CD14-positive monocyte (primary cell): Measurements from ENCODE around the gene C1RL. TPM values are rescaled to one million over a fixed set of nuclear protein-coding genes. Genes with fewer than 3 reads are reported as not detected.

Experiments
- DNase-seq, 3 donors: peaks; one replicate each; pipeline ENCODE4 v3.0.0-alpha.2; 2011 to 2022
- H2AFZ ChIP-seq: 2 replicates; pipeline ENCODE4 v1.6.0; 2012; ENCODE audit warnings: mild to moderate bottlenecking, low read depth, low read length, inconsistent platforms; ENCODE audit not compliant: insufficient read depth, poor library complexity, severe bottlenecking
- H3K27ac ChIP-seq, 2 donors: 1 replicate in 1 of 2; 2 replicates in 1 of 2; pipeline ENCODE4 v1.5.1; 2012 to 2013; ENCODE audit warnings: low read length in 2 of 2, control low read depth in 1 of 2, inconsistent platforms in 1 of 2, low read depth in 1 of 2, mild to moderate bottlenecking in 1 of 2
- H3K27me3 ChIP-seq, 2 donors: one replicate each; pipeline versions ENCODE4 v1.6.0 to v1.6.1; 2011 to 2013; ENCODE audit warnings: low read length in 2 of 2; ENCODE audit not compliant: control insufficient read depth in 2 of 2, insufficient read depth in 2 of 2
- H3K36me3 ChIP-seq, 2 donors: replicated peaks in 1 of 2; 1 replicate in 1 of 2; 2 replicates in 1 of 2; pipeline versions ENCODE4 v1.5.1 to v1.6.1; 2012 to 2013; ENCODE audit warnings: low read length in 2 of 2, control low read depth in 1 of 2, inconsistent platforms in 1 of 2, mild to moderate bottlenecking in 1 of 2; ENCODE audit not compliant: insufficient read depth in 2 of 2, control insufficient read depth in 1 of 2
- H3K4me1 ChIP-seq, 2 donors: 1 replicate in 1 of 2; 2 replicates in 1 of 2; pipeline versions ENCODE4 v1.5.1 to v1.6.1; 2012 to 2013; ENCODE audit warnings: low read length in 2 of 2, control low read depth in 1 of 2, inconsistent platforms in 1 of 2, mild to moderate bottlenecking in 1 of 2, moderate library complexity in 1 of 2; ENCODE audit not compliant: insufficient read depth in 2 of 2, control insufficient read depth in 1 of 2
- H3K4me2 ChIP-seq: replicated peaks from 2 replicates; pipeline ENCODE3; 2012; ENCODE audit warnings: low read length, moderate library complexity, mild to moderate bottlenecking; ENCODE audit not compliant: poor library complexity, severe bottlenecking; ENCODE audit errors: extremely low read depth
- H3K4me3 ChIP-seq, 3 experiments: fragments of 200-600 bp in 1 of 3; sonication (generic) in 1 of 3; replicated peaks in 1 of 3; 1 replicate in 2 of 3; 2 replicates in 1 of 3; pipeline ENCODE4 v1.5.1; 2011 to 2013; ENCODE audit warnings: low read length in 3 of 3, mild to moderate bottlenecking in 3 of 3, control low read depth in 2 of 3, low read depth in 2 of 3, inconsistent platforms in 1 of 3, moderate library complexity in 1 of 3
- H3K79me2 ChIP-seq: 2 replicates; pipeline ENCODE4 v1.6.0; 2012; ENCODE audit warnings: mild to moderate bottlenecking, control low read depth, inconsistent platforms, low read length, moderate library complexity; ENCODE audit not compliant: insufficient read depth
- H3K9ac ChIP-seq: 2 replicates; pipeline ENCODE4 v1.6.0; 2017; ENCODE audit warnings: low read length, mild to moderate bottlenecking; ENCODE audit not compliant: insufficient read depth, poor library complexity, severe bottlenecking
- H3K9me3 ChIP-seq, 2 donors: replicated peaks in 1 of 2; 1 replicate in 1 of 2; 2 replicates in 1 of 2; pipeline versions ENCODE4 v1.5.1 to v1.6.1; 2012 to 2013; ENCODE audit warnings: low read length in 2 of 2, control low read depth in 1 of 2; ENCODE audit not compliant: control insufficient read depth in 1 of 2, insufficient read depth in 1 of 2
- H4K20me1 ChIP-seq: 2 replicates; pipeline ENCODE4 v1.6.0; 2012; ENCODE audit warnings: mild to moderate bottlenecking, low read length, control low read depth, moderate library complexity; ENCODE audit not compliant: insufficient read depth
- H3K27ac Mint-ChIP-seq, 7 donors: one replicate each; pipeline ENCODE4 v1.8.0; 2020; ENCODE audit warnings: mild to moderate bottlenecking in 7 of 7, mixed read lengths in 7 of 7, moderate library complexity in 6 of 7, inconsistent platforms in 2 of 7
- H3K27me3 Mint-ChIP-seq, 3 donors: one replicate each; pipeline ENCODE4 v1.8.0; 2021 to 2022; ENCODE audit warnings: low read depth in 3 of 3, mild to moderate bottlenecking in 3 of 3, mixed read lengths in 3 of 3, moderate library complexity in 3 of 3, inconsistent platforms in 1 of 3
- H3K36me3 Mint-ChIP-seq, 2 donors: one replicate each; pipeline ENCODE4 v1.8.0; 2020; ENCODE audit warnings: mixed read lengths in 2 of 2, inconsistent platforms in 1 of 2, mild to moderate bottlenecking in 1 of 2
- H3K4me1 Mint-ChIP-seq: one replicate; pipeline ENCODE4 v1.8.0; 2020; ENCODE audit warnings: mild to moderate bottlenecking, mixed read lengths
- H3K4me3 Mint-ChIP-seq, 2 donors: one replicate each; pipeline ENCODE4 v1.8.0; 2020; ENCODE audit warnings: mild to moderate bottlenecking in 2 of 2, mixed read lengths in 2 of 2, moderate library complexity in 1 of 2
- H3K9me3 Mint-ChIP-seq, 7 donors: one replicate each; pipeline ENCODE4 v1.8.0; 2020 to 2022; ENCODE audit warnings: mixed read lengths in 7 of 7, mild to moderate bottlenecking in 6 of 7, moderate library complexity in 6 of 7, inconsistent platforms in 2 of 7
- WGBS: methylation state at CpG from one replicate; pipeline ENCODE4 v1.1.5; 2013; ENCODE audit warnings: missing lambda C conversion rate; ENCODE audit not compliant: insufficient coverage; 5-methylcytosine and 5-hydroxymethylcytosine counted together
- intact Hi-C, 2 donors: fragments of 100-400 bp; cut with micrococcal nuclease; formaldehyde crosslinking; loops; one replicate each; pipeline versions ENCODE4 v1.15.0 to v1.15.1; 2023
- polyA plus RNA-seq, 3 donors: library from polyadenylated mRNA; depleted of rRNA in 1 of 3; unstranded in 2 of 3; stranded (reverse) in 1 of 3; fragments of 300-500 nt in 2 of 3; fragments of >200 nt in 1 of 3; fragmentation: Illumina TruSeq in 2 of 3; gene quantifications; 1 replicate in 2 of 3; 2 replicates in 1 of 3; pipeline ENCODE4 v1.2.3, GENCODE V29; 2012 to 2021
- TF ChIP-seq, protein P1 (sequence below): fragments of 200-600 bp; IDR thresholded peaks from one replicate; pipeline ENCODE4 v1.8.0; 2022; ENCODE audit warnings: antibody characterized with exemption, mild to moderate bottlenecking

C1RL gene
- polyA plus RNA-seq, 3 donors, result 4.8 to 27.9 (median 5.6) TPM

DNA sequence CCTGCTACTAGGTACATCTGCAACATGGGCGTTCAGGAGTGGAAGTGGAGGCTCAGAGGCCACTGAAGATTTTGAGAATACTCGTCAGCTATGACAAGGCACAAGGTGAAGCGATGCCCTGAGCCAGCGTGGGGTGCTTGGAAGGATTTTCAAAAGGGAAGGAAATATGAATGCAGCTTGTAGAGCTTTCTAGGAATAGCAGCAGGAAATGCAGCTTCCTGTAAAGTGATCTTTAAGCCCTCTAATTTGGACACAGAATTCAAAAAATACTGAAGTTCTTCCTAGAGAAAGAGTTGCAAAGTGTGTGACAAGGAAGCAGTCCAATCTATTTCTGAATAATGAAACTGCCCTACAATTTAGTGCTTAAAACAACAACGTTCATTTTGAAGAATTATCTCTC, 61.7 kb downstream of the C1RL start:
- peak overlapping the region in 1 of 7 donors; percentile 58 for H3K27ac Mint-ChIP-seq
- intact Hi-C loops, result no loop called here
- Histone ChIP-seq H3K36me3 (no peaks in the 10 kb centered on the region), H3K9ac (peak overlapping the region; percentile 1), H4K20me1 (no peaks in the 10 kb centered on the region), H3K27ac (no peak overlapping the region), H3K4me1 (peaks cover 12 to 14% of the 10 kb centered on the region in 2 donors), H3K27me3 (no peaks in the 10 kb centered on the region), H3K4me3 (no peak overlapping the region), H3K4me2 (peak overlapping the region; percentile 36), H3K79me2 (no peaks in the 10 kb centered on the region), H2AFZ (no peak overlapping the region), H3K9me3 (no peaks in the 10 kb centered on the region)
- 2% methylated on average over 4 of the region's 5 CpGs for WGBS
- H3K4me1 Mint-ChIP-seq, result peaks cover 20% of the 10 kb centered on the region
- DNase-seq, result no peak
- H3K4me3 Mint-ChIP-seq, result no peak overlapping the region
- TF ChIP-seq, protein P1, sequence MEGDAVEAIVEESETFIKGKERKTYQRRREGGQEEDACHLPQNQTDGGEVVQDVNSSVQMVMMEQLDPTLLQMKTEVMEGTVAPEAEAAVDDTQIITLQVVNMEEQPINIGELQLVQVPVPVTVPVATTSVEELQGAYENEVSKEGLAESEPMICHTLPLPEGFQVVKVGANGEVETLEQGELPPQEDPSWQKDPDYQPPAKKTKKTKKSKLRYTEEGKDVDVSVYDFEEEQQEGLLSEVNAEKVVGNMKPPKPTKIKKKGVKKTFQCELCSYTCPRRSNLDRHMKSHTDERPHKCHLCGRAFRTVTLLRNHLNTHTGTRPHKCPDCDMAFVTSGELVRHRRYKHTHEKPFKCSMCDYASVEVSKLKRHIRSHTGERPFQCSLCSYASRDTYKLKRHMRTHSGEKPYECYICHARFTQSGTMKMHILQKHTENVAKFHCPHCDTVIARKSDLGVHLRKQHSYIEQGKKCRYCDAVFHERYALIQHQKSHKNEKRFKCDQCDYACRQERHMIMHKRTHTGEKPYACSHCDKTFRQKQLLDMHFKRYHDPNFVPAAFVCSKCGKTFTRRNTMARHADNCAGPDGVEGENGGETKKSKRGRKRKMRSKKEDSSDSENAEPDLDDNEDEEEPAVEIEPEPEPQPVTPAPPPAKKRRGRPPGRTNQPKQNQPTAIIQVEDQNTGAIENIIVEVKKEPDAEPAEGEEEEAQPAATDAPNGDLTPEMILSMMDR, result no peak
- no peaks in the 10 kb centered on the region for H3K9me3 Mint-ChIP-seq
- no peaks in the 10 kb centered on the region for H3K36me3 Mint-ChIP-seq
- peaks cover 4 to 9% (median 6%) of the 10 kb centered on the region in 3 donors for H3K27me3 Mint-ChIP-seq

DNA sequence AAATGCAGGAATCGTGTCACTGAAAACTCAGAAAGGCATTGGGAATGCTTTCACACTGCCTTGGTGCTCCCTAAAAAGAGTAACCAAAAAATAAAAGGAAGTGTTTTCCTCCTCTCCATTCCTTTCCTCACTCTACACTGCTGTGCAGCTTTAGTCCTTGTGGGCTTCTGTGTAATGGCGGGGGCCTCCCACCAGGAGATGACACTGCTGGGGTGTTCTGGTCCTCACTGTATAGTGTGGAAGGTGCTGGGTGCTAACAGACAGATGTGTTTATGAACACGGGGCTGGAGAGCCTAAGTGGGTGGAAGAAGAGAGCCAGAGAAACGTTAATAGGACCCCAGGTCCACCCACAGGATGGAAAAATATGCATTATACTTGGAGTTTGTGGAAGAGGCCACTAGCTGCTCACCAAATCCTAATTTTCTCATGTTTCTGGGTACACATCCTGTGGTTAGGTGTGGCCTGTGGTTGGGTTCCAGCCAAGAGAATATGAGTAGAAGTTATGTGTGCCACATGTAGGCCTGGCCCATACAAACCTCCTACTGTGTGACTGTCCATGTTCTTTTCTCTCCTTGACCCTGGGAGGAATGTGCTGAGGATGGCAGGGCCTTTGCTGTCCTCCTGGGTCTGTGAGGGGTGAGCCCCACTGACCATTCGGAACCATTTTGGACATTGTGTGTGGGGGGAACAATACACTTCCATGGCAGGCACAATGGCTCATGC, 62.5 kb downstream of the C1RL start:
- no peak overlapping the region for H3K27ac ChIP-seq
- no peaks in the 10 kb centered on the region for H3K9me3 Mint-ChIP-seq
- no peaks in the 10 kb centered on the region for H3K36me3 Mint-ChIP-seq
- intact Hi-C loops, result no loop called here
- H3K27me3 Mint-ChIP-seq, result peaks cover 4 to 9% (median 6%) of the 10 kb centered on the region in 3 donors
- H3K27ac Mint-ChIP-seq, result no peak overlapping the region
- H3K79me2 ChIP-seq, result no peaks in the 10 kb centered on the region
- DNase-seq, result no peak
- WGBS, result 93% methylated on average over 3 of the region's 5 CpGs
- no peak overlapping the region for H2AFZ ChIP-seq
- no peak overlapping the region for H3K4me3 ChIP-seq
- H4K20me1 ChIP-seq, result no peaks in the 10 kb centered on the region
- peaks cover 12 to 14% of the 10 kb centered on the region in 2 donors for H3K4me1 ChIP-seq
- H3K4me2 ChIP-seq, result no peak overlapping the region
- H3K9ac ChIP-seq, result no peak overlapping the region
- no peak overlapping the region for H3K4me3 Mint-ChIP-seq
- H3K4me1 Mint-ChIP-seq, result peaks cover 20% of the 10 kb centered on the region
- no peaks in the 10 kb centered on the region for H3K27me3 ChIP-seq
- no peaks in the 10 kb centered on the region for H3K9me3 ChIP-seq
- TF ChIP-seq, protein P1, result no peak
- H3K36me3 ChIP-seq, result no peaks in the 10 kb centered on the region
